ENCODE results near the gene MAP3K19. TPM values are rescaled to one million over a fixed set of nuclear protein-coding genes. Genes with fewer than 3 reads are reported as not detected.
A peak's percentile ranks its signal among the peaks of the same experiment; 100 is the strongest.
"Not testable (repeated sequence)": the region's sequence is repeated elsewhere in the genome, so short reads cannot be mapped to it uniquely, and the experiment has no call there.

MAP3K19 gene, protein sequence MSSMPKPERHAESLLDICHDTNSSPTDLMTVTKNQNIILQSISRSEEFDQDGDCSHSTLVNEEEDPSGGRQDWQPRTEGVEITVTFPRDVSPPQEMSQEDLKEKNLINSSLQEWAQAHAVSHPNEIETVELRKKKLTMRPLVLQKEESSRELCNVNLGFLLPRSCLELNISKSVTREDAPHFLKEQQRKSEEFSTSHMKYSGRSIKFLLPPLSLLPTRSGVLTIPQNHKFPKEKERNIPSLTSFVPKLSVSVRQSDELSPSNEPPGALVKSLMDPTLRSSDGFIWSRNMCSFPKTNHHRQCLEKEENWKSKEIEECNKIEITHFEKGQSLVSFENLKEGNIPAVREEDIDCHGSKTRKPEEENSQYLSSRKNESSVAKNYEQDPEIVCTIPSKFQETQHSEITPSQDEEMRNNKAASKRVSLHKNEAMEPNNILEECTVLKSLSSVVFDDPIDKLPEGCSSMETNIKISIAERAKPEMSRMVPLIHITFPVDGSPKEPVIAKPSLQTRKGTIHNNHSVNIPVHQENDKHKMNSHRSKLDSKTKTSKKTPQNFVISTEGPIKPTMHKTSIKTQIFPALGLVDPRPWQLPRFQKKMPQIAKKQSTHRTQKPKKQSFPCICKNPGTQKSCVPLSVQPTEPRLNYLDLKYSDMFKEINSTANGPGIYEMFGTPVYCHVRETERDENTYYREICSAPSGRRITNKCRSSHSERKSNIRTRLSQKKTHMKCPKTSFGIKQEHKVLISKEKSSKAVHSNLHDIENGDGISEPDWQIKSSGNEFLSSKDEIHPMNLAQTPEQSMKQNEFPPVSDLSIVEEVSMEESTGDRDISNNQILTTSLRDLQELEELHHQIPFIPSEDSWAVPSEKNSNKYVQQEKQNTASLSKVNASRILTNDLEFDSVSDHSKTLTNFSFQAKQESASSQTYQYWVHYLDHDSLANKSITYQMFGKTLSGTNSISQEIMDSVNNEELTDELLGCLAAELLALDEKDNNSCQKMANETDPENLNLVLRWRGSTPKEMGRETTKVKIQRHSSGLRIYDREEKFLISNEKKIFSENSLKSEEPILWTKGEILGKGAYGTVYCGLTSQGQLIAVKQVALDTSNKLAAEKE (N-terminal part only)
- total RNA-seq: under 1 TPM in 1 of 2 donors, not detected in 1; 0.13 TPM

DNA sequence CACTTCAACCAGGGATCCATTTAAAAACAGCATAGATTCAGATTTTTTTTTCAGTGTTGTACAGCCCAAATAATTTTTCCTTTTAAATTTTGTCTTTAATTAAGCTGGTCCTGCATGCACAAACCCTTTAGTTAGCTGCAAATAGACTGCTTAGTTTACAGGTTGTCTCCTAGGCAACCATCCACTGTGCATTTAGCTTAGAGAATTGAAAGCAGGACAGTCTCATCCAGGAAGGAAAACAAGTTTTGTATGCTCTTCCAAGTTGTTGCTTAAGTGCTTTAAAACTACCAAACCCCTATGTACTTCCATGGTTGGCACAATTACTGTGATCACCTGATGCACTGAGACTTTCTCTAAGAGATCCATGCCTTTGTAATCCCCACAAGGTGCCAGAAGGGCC, at the start of gene MAP3K19:
TSS of gene MAP3K19 (minus strand) at position 148 of the 400 bp plus-strand sequence. CDS start 22,800 bp downstream, outside the sequence.
- H3K9me3 Mint-ChIP-seq: no peaks in the 10 kb centered on the region
- no peaks in the 10 kb centered on the region for H3K27me3 Mint-ChIP-seq
- H3K4me1 Mint-ChIP-seq: peaks cover 4% of the 10 kb centered on the region
- H3K27ac Mint-ChIP-seq: no peak within 1 kb of the TSS
- ATAC-seq (replicated peaks): no peak
- H3K36me3 Mint-ChIP-seq (ENCODE audit: low read depth): peaks cover 5% of the 10 kb centered on the region
- H3K4me3 Mint-ChIP-seq: no peak within 1 kb of the TSS

DNA sequence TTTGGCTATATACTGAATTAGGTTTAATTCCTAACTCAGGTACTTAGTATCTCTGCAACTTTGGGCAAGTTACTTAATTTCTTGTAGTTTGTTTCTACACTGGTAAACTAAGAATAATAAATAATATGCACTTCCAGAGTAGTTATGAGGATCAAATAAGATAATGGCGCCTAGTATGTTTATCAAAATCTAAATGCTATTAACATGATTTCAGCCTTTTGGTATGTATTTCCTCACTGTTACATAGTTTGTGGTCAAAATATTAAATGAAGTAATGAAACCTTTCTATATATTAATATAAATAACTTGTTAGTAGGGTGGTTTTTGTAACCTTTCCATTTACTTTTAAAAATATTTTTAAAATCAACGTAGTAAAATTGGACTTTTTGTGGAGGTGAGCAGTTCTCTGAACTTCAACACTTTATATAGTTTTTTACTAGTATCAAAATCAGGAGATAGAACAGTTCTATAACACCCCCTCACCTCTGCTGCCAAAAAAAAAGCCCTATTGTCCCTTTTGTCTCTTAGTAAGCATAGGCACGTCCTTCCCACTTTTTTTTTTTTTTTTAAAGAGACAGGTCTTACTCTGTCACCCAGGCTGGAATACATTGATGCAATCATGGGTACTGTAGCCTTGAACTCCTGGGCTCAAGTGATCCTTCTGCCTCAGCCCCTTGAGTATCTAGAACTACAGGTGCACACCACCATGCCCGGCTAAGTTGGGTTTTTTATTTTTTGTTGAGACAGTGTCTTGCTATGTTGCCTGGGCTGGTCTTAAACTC, 49.6 kb upstream of the MAP3K19 start:
- Mint-ChIP-seq H3K36me3 (ENCODE audit: low read depth) (peaks cover 63% of the 10 kb centered on the region), H3K4me3 (no peak overlapping the region), H3K9me3 (peaks cover 2% of the 10 kb centered on the region), H3K4me1 (peaks cover 9% of the 10 kb centered on the region), H3K27ac (no peak overlapping the region), H3K27me3 (no peaks in the 10 kb centered on the region)
- ATAC-seq (replicated peaks): no peak

DNA sequence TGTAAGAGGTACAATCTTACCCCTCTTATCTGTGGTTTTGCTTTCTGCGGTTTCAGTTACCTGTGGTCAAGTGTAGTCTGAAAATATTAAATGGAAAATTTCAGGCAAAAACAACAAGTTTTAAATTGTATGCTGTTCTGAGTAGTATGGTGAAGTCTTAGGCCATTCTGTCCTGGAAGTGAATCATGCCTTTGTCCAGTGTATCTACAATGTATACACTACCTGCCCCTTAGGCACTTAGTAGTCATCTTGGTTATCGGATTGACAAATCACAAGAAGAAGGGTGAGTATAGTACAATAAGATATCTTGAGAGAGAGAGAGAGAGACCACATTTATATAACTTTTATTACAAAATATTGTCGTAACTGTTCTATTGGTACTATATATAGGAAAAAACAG, 48.3 kb upstream of the MAP3K19 start:
- Mint-ChIP-seq H3K27ac (no peak overlapping the region), H3K9me3 (no peaks in the 10 kb centered on the region), H3K4me1 (peaks cover 9% of the 10 kb centered on the region), H3K4me3 (no peak overlapping the region), H3K27me3 (no peaks in the 10 kb centered on the region), H3K36me3 (ENCODE audit: low read depth) (peaks cover 68% of the 10 kb centered on the region)
- ATAC-seq (replicated peaks): no peak

DNA sequence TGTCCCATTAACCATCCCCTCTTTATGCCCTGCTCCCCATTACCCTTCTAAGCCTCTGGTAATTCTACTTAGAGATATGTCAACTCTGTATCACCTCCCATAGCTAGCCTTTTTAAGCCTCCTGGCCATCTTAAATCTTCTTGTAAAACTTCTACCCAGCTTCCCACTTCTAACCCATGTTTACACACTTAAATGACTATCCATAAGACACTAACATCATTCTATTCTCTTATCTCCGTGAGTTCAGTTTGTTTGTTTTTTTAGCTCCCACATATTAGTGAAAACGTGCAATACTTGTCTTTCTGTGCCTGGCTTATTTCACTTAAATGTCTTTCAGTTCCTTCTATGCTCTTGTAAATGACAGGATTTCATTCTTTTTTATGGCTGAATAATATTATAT, 47.3 kb upstream of the MAP3K19 start:
- Mint-ChIP-seq H3K4me3 (no peak overlapping the region), H3K27ac (no peak overlapping the region), H3K9me3 (no peaks in the 10 kb centered on the region), H3K27me3 (no peaks in the 10 kb centered on the region), H3K4me1 (peaks cover 9% of the 10 kb centered on the region), H3K36me3 (ENCODE audit: low read depth) (peaks cover 69% of the 10 kb centered on the region)
- ATAC-seq (replicated peaks): no peak

DNA sequence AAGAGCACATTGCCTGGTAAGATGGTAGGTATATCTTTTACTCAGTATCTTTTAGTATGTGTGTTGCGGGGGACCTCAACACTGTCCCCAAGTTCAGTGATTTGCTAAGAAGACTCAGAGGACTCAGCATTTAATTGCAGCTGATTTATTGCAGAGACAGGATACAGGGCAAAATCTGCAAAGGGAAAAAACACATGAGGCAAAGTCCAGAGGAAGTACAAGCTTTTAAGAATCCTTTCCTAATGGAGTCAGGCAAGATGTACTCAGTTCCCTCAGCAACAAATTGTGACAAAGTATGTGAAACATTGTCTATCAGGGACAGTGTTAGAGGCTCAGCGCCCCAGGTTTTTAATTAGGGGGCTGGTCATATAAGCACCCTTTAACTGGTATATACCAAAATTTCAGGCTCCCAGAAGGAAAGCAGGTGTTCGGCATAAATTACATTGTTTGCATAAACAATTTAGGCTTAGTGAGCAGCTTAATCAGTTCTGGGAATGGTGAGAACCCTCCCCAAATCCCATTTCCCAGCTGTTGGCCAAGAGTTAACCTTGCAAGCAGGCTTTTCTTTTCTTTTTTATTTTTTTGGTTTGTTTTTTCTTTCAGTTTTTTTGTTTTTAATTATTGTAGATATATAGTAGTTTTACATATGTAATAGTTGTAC, 46.6 kb upstream of the MAP3K19 start:
- Mint-ChIP-seq H3K4me1 (peaks cover 9% of the 10 kb centered on the region), H3K36me3 (ENCODE audit: low read depth) (peaks cover 70% of the 10 kb centered on the region), H3K27me3 (no peaks in the 10 kb centered on the region), H3K4me3 (no peak overlapping the region), H3K9me3 (no peaks in the 10 kb centered on the region), H3K27ac (no peak overlapping the region)
- no peak for ATAC-seq (replicated peaks)

DNA sequence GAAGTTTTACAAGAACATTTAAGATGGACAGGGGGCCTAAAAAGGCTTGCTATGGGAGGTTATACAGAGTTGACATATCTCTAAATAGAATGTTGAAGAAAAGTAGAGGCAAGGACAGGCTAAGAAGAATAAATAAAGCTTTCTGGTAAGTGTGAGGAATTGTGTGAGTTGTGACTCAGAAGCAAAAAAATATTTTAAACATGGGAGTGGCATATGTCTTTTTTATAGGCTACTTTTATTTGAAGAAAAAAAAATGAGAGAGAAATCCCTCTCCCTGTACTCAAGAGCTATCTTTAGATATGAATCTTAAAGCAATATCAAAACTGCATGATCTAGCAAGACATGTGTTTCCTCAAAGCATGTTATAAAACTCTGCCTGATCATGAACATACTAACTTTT, 45.9 kb upstream of the MAP3K19 start:
- ATAC-seq (replicated peaks): no peak
- Mint-ChIP-seq H3K36me3 (ENCODE audit: low read depth) (peaks cover 70% of the 10 kb centered on the region), H3K4me1 (peaks cover 9% of the 10 kb centered on the region), H3K27me3 (no peaks in the 10 kb centered on the region), H3K4me3 (no peak overlapping the region), H3K9me3 (no peaks in the 10 kb centered on the region), H3K27ac (no peak overlapping the region)

DNA sequence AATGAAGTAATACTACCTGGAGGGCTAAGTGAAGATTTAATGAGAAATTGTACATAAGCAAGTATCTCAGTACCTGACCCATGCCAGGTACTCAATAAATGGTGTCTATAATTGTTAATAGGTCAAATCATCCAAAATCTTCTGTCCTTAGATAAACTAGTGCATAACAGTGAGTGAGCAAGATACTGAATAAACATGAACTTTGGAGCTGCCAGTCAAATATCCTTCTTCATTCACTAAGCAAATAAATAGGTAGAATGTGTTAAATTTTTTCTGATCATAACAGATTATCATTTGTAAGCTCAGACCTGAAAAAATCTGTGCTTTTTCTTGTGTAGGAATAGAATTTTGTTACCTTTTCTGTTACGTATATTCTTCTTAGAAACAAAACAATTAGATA, 44.4 kb upstream of the MAP3K19 start:
- no peak for ATAC-seq (replicated peaks)
- Mint-ChIP-seq H3K27ac (no peak overlapping the region), H3K36me3 (ENCODE audit: low read depth) (peaks cover 58% of the 10 kb centered on the region), H3K27me3 (no peaks in the 10 kb centered on the region), H3K4me1 (peaks cover 9% of the 10 kb centered on the region), H3K4me3 (no peak overlapping the region), H3K9me3 (no peaks in the 10 kb centered on the region)

DNA sequence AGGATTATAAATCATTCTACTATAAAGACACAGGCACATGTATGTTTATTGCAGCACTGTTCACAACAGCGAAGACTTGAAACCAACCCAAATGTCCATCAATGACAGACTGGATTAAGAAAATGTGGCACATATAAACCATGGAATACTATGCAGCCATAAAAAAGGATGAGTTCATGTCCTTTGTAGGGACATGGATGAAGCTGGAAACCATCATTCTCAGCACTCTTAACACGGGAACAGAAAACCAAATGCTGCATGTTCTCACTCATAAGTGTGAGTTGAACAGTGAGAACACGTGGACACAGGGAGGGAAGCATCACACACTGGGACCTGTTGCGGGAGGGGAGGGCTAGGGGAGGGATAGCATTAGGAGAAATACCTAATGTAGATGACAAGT, 42.4 kb upstream of the MAP3K19 start:
- not testable (repeated sequence) for H3K9me3 Mint-ChIP-seq; H3K4me3 Mint-ChIP-seq; ATAC-seq (replicated peaks); H3K27ac Mint-ChIP-seq; H3K27me3 Mint-ChIP-seq
- Mint-ChIP-seq H3K4me1 (peaks cover 20% of the 10 kb centered on the region), H3K36me3 (ENCODE audit: low read depth) (peaks cover 51% of the 10 kb centered on the region)

DNA sequence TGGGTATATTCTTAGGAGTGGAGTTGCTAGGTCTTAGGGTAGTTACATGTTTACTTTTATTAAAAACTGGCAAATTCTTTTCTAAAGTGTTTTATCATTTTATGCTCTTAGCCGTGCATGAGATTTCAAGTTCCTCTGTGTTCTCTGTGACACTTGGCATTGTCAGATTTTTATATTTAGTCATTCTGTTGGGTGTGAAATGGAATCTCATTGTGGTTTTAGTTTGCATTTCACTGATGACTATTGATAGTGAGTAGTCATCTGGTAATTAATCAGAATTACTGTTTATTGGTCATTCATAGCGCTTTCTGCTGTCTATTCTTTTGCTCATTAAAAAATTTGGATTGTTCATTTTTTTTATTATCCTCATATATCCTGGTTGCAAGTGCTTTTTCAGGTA, 39.0 kb upstream of the MAP3K19 start:
- ATAC-seq (replicated peaks): peak; percentile 72
- Mint-ChIP-seq H3K9me3 (no peaks in the 10 kb centered on the region), H3K27ac (no peak overlapping the region), H3K27me3 (no peaks in the 10 kb centered on the region), H3K36me3 (ENCODE audit: low read depth) (peaks cover 39% of the 10 kb centered on the region), H3K4me3 (peak overlapping the region; percentile 9), H3K4me1 (peaks cover 20% of the 10 kb centered on the region)

DNA sequence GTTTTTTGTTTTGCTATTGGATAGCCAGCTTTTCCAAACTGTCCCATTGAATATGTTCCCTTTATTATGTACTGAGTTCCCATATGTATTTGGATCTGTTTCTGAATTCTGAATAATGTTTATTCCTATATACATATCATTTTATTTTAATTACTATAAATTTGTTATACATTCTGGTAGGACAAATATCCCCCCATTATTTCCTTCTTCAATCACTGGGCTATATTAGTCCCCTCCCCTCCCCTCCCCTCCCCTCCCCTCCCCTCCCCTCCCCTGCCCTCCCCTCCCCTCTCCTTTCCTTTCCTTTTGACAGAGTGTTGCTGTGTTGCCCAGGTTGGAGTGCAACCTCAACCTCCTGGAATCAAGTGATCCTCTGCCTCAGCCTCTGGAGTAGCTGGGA, 31.2 kb upstream of the MAP3K19 start:
- no peak for ATAC-seq (replicated peaks)
- no peaks in the 10 kb centered on the region for H3K27me3 Mint-ChIP-seq
- no peaks in the 10 kb centered on the region for H3K9me3 Mint-ChIP-seq
- H3K36me3 Mint-ChIP-seq (ENCODE audit: low read depth): peaks cover 34% of the 10 kb centered on the region
- H3K4me1 Mint-ChIP-seq: peaks cover 10% of the 10 kb centered on the region
- no peak overlapping the region for H3K4me3 Mint-ChIP-seq
- no peak overlapping the region for H3K27ac Mint-ChIP-seq

DNA sequence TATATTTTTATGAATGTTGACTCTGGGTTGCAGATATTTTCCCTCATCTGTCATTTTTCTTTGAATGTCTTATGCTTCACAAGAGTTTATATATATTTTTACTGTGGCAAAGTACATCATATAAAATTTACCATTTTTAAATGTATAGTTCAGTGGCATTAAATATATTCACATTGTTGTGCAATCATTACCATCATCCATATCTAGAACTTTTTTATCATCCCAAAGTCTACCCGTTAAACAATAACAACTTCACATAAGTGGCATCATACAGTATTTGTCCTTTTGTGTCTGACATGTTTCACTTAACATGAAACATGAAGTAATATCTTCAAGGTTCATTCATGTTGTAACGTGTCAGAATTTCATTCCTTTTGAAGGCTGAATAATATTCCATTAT, 29.3 kb upstream of the MAP3K19 start:
- ATAC-seq (replicated peaks): no peak
- Mint-ChIP-seq H3K36me3 (ENCODE audit: low read depth) (peaks cover 32% of the 10 kb centered on the region), H3K27me3 (no peaks in the 10 kb centered on the region), H3K27ac (no peak overlapping the region), H3K4me3 (no peak overlapping the region), H3K4me1 (peaks cover 17% of the 10 kb centered on the region), H3K9me3 (peaks cover 7% of the 10 kb centered on the region)

DNA sequence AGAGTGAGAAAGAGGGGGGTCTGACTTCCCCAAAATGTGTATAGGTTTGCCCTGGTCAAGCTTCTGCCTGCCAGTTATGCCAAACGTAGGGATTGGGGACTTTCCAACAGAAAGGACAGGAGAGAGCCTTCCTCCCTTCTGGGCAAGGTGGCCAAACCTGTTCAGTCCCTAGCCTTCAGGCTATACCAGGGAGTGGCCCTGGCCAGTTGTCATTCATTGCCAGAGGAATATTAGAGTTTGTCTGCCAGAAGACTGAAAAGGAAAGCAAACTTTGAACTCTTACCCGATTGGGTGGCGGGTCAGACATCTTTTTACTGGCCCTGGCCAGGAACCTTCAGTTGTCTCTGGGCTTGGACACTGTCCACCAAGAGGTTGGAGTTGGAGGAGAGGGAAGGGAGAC, 27.0 kb upstream of the MAP3K19 start:
- Mint-ChIP-seq H3K27me3 (no peaks in the 10 kb centered on the region), H3K36me3 (ENCODE audit: low read depth) (peaks cover 36% of the 10 kb centered on the region), H3K4me1 (peaks cover 17% of the 10 kb centered on the region), H3K9me3 (peaks cover 7% of the 10 kb centered on the region), H3K27ac (no peak overlapping the region), H3K4me3 (no peak overlapping the region)
- no peak for ATAC-seq (replicated peaks)

DNA sequence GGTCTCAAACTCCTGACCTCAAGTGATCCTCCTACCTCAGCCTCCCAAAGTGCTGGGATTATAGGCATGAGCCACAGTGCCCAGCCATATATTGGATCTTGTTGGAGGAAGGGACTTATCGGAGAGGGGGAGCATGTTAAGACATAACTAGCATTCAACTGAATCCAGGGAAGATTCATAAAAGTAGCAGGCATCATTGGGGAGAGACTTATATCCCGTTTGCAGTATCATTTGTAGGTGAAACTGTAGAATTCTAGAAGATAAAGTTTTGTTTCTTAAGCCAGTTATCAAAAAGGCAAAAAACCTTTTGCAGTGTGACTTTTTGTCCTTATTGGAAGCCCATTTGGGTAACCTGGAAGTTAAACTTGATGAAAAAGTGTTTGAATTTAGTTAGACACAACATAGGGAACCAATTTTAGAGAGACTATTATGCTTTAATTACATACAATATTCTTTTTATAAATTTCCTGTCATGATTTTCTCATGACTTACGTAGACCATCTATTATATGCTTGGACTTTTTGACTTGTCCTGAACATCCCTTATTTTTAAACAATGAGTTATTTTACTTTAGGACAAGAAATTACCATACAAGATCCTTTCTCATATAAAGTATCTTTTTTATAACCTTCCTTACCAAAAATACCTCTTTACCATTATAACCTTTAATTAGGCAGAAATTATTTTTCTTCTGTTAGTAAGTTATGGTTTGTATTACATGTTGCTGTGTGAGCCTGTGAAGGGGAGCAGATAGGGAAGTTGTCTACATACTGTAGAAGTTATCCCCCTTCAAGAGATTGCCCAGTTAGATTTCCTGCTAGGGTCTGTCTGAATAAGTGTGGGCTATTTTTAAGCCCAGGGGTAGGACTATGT, 25.1 kb upstream of the MAP3K19 start:
- no peak for ATAC-seq (replicated peaks)
- peaks cover 11% of the 10 kb centered on the region for H3K4me1 Mint-ChIP-seq
- H3K27ac Mint-ChIP-seq: peak overlapping the region; percentile 7
- peaks cover 38% of the 10 kb centered on the region for H3K36me3 Mint-ChIP-seq (ENCODE audit: low read depth)
- no peak overlapping the region for H3K4me3 Mint-ChIP-seq
- peaks cover 7% of the 10 kb centered on the region for H3K9me3 Mint-ChIP-seq
- H3K27me3 Mint-ChIP-seq: no peaks in the 10 kb centered on the region
